H1 (cell line): Measurements from ENCODE around the gene TRIM14. TPM values are rescaled to one million over a fixed set of nuclear protein-coding genes. Genes with fewer than 3 reads are reported as not detected.

Experiments used
- CHD7 ChIP-seq: fragments of 300-600 bp; sonication (generic); IDR thresholded peaks from 2 replicates; pipeline ENCODE4 v1.7.1; 2012; ENCODE audit warnings: low read length, moderate library complexity, mild to moderate bottlenecking, inconsistent platforms; ENCODE audit not compliant: insufficient replicate concordance
- SIN3A ChIP-seq, 2 experiments: IDR thresholded peaks in 1 of 2; conservative IDR thresholded peaks in 1 of 2; 2 replicates each; pipeline ENCODE4 v1.6.1; 2011 to 2012; ENCODE audit warnings: low read length in 2 of 2, improper control_type of control experiment in 1 of 2, low read depth in 1 of 2, mild to moderate bottlenecking in 1 of 2
- polyA plus RNA-seq, 7 experiments: library from polyadenylated mRNA; depleted of rRNA in 3 of 7; stranded (reverse) in 5 of 7; unstranded in 2 of 7; fragments of >200 nt in 5 of 7; fragments of 200-250 nt in 2 of 7; gene quantifications; 1 replicate in 5 of 7; 2 replicates in 1 of 7; 4 replicates in 1 of 7; pipeline versions ENCODE4 v1.2.1 to v1.2.3, GENCODE V29; 2011 to 2013; ENCODE audit warnings: missing spikeins in 2 of 7, mixed read lengths in 2 of 7
- total RNA-seq: library from RNA; stranded (reverse); fragmentation: NEBNext Ultra II Directional; extraction: Animal tissue kit (Norgen Biotek cat#: 25700); gene quantifications from 2 replicates; pipeline ENCODE4 v1.2.1, GENCODE V29; 2021

The TRIM14 gene
- total and polyA plus RNA-seq, 2 of the 8 experiments (the other 6 are each of a cell fraction or from before 2014, with no cell fraction given), result 9.2 to 19.4 TPM

DNA sequence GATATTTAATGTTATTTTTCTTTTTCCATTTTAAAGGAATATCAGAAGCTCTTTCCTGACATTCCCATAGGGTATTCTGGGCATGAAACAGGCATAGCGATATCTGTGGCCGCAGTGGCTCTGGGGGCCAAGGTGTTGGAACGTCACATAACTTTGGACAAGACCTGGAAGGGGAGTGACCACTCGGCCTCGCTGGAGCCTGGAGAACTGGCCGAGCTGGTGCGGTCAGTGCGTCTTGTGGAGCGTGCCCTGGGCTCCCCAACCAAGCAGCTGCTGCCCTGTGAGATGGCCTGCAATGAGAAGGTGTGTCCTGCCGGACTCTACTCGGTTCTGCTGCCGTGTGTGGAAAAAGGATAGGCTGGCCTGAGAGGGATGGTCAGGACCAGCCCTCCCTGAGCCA is 38.2 kb downstream of the TRIM14 start (continued):
- TF ChIP-seq CHD7 (no peak), SIN3A (conservative IDR thresholded peaks at IDR 0.05 in 1 of 2, IDR thresholded peaks at IDR 0.05 in 1 of 2; ENCODE audit: low read depth in 1 of 2, low read length in 2 of 2) (no peak)
